GM20000 (cell line): Measurements from ENCODE around the gene VPS13D.

Experiments used
- DNase-seq: peaks from one replicate; pipeline ENCODE4 v3.0.0; 2012; ENCODE audit warnings: low spot score
- TF ChIP-seq, protein P1 (sequence below): IDR thresholded peaks from 2 replicates; pipeline ENCODE4 v1.5.1; 2012; ENCODE audit warnings: mild to moderate bottlenecking, control low read depth; ENCODE audit errors: extremely low read depth, missing control alignments

Gene VPS13D

DNA sequence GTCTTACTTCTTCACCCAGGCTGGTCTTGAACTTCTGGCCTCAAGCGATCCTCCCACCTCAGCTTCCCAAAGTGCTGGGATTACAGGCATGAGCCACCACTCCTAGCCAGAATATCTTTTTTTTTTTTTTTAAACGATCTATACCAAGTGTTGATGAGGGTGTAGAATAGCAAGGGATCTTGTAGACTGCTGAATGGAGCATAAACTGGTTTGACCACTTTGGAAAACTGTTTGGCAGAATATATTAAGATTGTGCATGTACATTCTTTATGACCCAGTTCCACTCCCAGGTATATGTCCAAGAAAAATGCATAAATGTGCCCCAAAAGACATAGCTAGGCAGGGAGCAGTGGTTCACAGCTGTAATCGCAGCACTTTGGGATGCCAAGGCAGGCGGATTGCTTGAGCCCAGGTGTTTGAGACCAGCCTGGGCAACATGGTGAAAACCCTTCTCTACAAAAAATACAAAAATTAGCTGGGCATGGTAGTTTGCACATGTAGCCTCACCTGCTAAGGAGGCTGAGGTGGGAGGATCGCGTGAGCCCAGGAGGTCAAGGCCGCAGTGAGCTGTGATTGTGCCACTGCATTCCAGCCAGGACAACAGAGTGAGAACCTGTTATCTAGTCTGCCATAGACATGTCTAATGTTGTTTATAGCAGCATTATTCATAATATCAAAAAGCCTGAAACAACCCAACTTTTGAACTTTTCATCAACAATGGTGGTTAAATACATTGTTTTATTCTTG, 184.0 kb downstream of the VPS13D start:
- no peak for DNase-seq
- TF ChIP-seq, protein P1, sequence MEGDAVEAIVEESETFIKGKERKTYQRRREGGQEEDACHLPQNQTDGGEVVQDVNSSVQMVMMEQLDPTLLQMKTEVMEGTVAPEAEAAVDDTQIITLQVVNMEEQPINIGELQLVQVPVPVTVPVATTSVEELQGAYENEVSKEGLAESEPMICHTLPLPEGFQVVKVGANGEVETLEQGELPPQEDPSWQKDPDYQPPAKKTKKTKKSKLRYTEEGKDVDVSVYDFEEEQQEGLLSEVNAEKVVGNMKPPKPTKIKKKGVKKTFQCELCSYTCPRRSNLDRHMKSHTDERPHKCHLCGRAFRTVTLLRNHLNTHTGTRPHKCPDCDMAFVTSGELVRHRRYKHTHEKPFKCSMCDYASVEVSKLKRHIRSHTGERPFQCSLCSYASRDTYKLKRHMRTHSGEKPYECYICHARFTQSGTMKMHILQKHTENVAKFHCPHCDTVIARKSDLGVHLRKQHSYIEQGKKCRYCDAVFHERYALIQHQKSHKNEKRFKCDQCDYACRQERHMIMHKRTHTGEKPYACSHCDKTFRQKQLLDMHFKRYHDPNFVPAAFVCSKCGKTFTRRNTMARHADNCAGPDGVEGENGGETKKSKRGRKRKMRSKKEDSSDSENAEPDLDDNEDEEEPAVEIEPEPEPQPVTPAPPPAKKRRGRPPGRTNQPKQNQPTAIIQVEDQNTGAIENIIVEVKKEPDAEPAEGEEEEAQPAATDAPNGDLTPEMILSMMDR, result no peak

GRCh38 chr1:12414444-12415018, 184.7 kb downstream of the VPS13D start:
- no peak for DNase-seq
- TF ChIP-seq, protein P1, result no peak

- TF ChIP-seq, protein P1, result no peak
- DNase-seq, result no peak
Measured at GRCh38 chr1:12415038-12415466, 185.2 kb downstream of the VPS13D start.

DNA sequence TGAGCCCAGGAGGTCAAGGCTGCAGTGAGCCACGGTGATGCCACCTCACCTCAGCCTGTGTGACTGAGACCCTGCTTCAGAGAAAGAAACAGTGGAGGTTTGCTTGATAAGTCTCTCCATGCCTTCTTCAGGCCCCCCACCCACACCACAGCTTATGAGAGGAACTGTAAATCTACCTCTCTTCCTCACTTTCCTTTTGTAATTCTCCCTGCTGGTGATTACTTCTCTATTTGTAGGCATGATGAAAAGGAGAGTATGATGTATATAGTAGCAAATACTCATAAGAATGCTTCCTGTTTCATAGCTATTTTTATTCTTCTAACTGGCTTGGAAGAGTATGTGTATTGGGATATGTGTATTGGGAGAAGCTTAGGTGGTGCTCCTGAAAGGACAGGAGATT, 186.3 kb downstream of the VPS13D start:
- DNase-seq, result no peak

DNA sequence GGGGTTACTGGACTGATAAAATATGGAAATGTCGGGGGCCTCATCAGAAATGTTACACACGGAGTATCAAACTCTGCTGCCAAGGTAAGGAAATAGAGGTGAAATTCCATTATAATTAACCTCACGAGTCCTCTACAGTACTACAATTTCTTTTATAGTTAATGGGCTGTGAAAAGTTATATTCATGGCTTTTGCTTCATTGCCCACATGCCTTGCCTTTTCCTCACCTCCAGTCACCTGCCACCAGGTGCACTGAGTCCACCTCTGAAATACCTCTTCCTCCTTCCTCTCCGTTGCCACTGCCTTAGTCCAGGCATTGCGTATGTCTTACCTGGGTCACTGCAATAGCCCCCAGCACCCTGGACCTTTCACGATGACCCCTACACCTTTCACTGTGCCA, 186.9 kb downstream of the VPS13D start:
- no peak for DNase-seq
- TF ChIP-seq, protein P1, result no peak

More for the DNA sequence above, 186.3 kb downstream of the VPS13D start:
- TF ChIP-seq, protein P1, result no peak

DNA sequence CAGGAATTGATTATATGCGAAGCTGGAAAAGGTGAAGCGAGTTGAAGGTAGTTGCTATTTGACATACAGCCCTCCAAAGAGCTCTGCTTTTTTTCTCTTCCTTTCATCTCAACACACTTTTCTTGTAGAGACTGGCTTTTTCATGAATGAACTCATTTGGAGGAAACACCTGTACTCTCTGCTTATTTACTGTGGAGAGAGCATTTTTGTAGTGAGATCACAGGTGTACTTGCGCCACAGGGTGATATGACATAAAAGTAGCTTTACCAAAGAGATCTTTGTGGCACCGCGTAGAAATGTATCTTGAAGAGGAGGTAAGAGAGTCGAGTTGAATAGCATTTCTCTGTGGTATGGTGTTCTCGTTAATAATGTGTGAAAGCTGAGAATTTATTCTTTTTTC, 187.6 kb downstream of the VPS13D start:
- no peak for DNase-seq
- TF ChIP-seq, protein P1, result no peak

GRCh38 chr1:12420171-12420570, 190.3 kb downstream of the VPS13D start:
- TF ChIP-seq, protein P1, result no peak
- DNase-seq, result no peak
